H9 (cell line): ENCODE measurements around the gene MGRN1. TPM values are rescaled to one million over a fixed set of nuclear protein-coding genes. Genes with fewer than 3 reads are reported as not detected.

Source experiments
- DNase-seq: peaks from one replicate; pipeline ENCODE4 v3.0.0-alpha.2; 2017
- H2AFZ ChIP-seq: one replicate; pipeline ENCODE4 v1.6.1; 2013; ENCODE audit warnings: mild to moderate bottlenecking, low read length, control low read depth, moderate library complexity
- H2AK5ac ChIP-seq: 2 replicates; pipeline ENCODE4 v1.6.1; 2013; ENCODE audit warnings: low read length, control low read depth, mixed read lengths; ENCODE audit not compliant: insufficient read length
- H2BK120ac ChIP-seq: one replicate; pipeline ENCODE4 v1.6.1; 2013; ENCODE audit warnings: low read depth, mild to moderate bottlenecking, low read length, control low read depth, inconsistent platforms; ENCODE audit not compliant: poor library complexity, severe bottlenecking
- H2BK12ac ChIP-seq: 2 replicates; pipeline ENCODE4 v1.6.1; 2013; ENCODE audit warnings: low read length, control low read depth, mixed read lengths, low read depth; ENCODE audit not compliant: insufficient read length
- H2BK15ac ChIP-seq: 2 replicates; pipeline ENCODE4 v1.6.1; 2013; ENCODE audit warnings: low read depth, low read length, control low read depth
- H2BK20ac ChIP-seq: one replicate; pipeline ENCODE4 v1.6.1; 2013; ENCODE audit warnings: low read depth, mild to moderate bottlenecking, low read length, control low read depth, inconsistent platforms; ENCODE audit not compliant: poor library complexity, severe bottlenecking
- H2BK5ac ChIP-seq: 2 replicates; pipeline ENCODE4 v1.6.1; 2013; ENCODE audit warnings: low read length, control low read depth, mixed read lengths; ENCODE audit not compliant: insufficient read length
- H3K14ac ChIP-seq: 2 replicates; pipeline ENCODE4 v1.6.1; 2013; ENCODE audit warnings: low read length, control low read depth; ENCODE audit not compliant: insufficient read depth
- H3K18ac ChIP-seq: 2 replicates; pipeline ENCODE4 v1.6.1; 2013; ENCODE audit warnings: low read depth, mild to moderate bottlenecking, mixed read lengths, low read length, control low read depth; ENCODE audit not compliant: insufficient read length
- H3K23ac ChIP-seq: 2 replicates; pipeline ENCODE4 v1.6.1; 2013; ENCODE audit warnings: low read length, control low read depth, mixed read lengths, low read depth; ENCODE audit not compliant: insufficient read length
- H3K23me2 ChIP-seq: 2 replicates; pipeline ENCODE4 v1.6.1; 2013; ENCODE audit warnings: low read depth, mild to moderate bottlenecking, mixed read lengths, low read length, control low read depth; ENCODE audit not compliant: insufficient read length, poor library complexity, severe bottlenecking
- H3K27ac ChIP-seq: 2 replicates; pipeline ENCODE4 v1.5.1; 2013; ENCODE audit warnings: low read length, control low read depth, mixed read lengths, low read depth; ENCODE audit not compliant: insufficient read length
- H3K27me3 ChIP-seq: 2 replicates; pipeline ENCODE4 v1.6.1; 2013; ENCODE audit warnings: low read length, control low read depth, inconsistent platforms; ENCODE audit not compliant: insufficient read depth
- H3K4ac ChIP-seq: 2 replicates; pipeline ENCODE4 v1.6.1; 2013; ENCODE audit warnings: low read depth, mild to moderate bottlenecking, control low read depth, inconsistent platforms, low read length, moderate library complexity
- H3K4me1 ChIP-seq: 2 replicates; pipeline ENCODE4 v1.6.1; 2013; ENCODE audit warnings: low read length, control low read depth, inconsistent platforms; ENCODE audit not compliant: insufficient read depth
- H3K4me2 ChIP-seq: 2 replicates; pipeline ENCODE4 v1.6.1; 2013; ENCODE audit warnings: low read length, control low read depth, mixed read lengths; ENCODE audit not compliant: insufficient read length, insufficient read depth
- H3K56ac ChIP-seq: 2 replicates; pipeline ENCODE4 v1.6.1; 2013; ENCODE audit warnings: low read depth, mild to moderate bottlenecking, mixed read lengths, low read length, control low read depth; ENCODE audit not compliant: insufficient read length
- H3K79me1 ChIP-seq: 2 replicates; pipeline ENCODE4 v1.6.1; 2013; ENCODE audit warnings: low read depth, mild to moderate bottlenecking, moderate library complexity, low read length, control low read depth, inconsistent platforms; ENCODE audit not compliant: insufficient read depth, poor library complexity, severe bottlenecking
- H3K79me2 ChIP-seq: 2 replicates; pipeline ENCODE4 v1.6.1; 2013; ENCODE audit warnings: low read length, control low read depth, inconsistent platforms; ENCODE audit not compliant: insufficient read depth
- H3K9ac ChIP-seq: 2 replicates; pipeline ENCODE4 v1.6.1; 2013; ENCODE audit warnings: low read length, control low read depth, mixed read lengths; ENCODE audit not compliant: insufficient read length; ENCODE audit errors: extremely low read depth
- H3K9me3 ChIP-seq: one replicate; pipeline ENCODE4 v1.6.1; 2013; ENCODE audit warnings: low read depth, low read length, inconsistent platforms; ENCODE audit not compliant: control insufficient read depth
- H3T11ph ChIP-seq: one replicate; pipeline ENCODE4 v1.6.1; 2013; ENCODE audit warnings: mild to moderate bottlenecking, low read length, control low read depth, inconsistent platforms
- H4K20me1 ChIP-seq: one replicate; pipeline ENCODE4 v1.6.1; 2013; ENCODE audit not compliant: control insufficient read depth, insufficient read length, insufficient read depth
- H4K5ac ChIP-seq: 2 replicates; pipeline ENCODE4 v1.6.1; 2013; ENCODE audit warnings: low read depth, mild to moderate bottlenecking, mixed read lengths, low read length, control low read depth; ENCODE audit not compliant: insufficient read length
- H4K8ac ChIP-seq: replicated peaks from 2 replicates; pipeline ENCODE4 v1.6.1; 2013; ENCODE audit warnings: low read length, control low read depth, mixed read lengths, low read depth; ENCODE audit not compliant: insufficient read length
- H4K91ac ChIP-seq: 2 replicates; pipeline ENCODE4 v1.6.1; 2013; ENCODE audit warnings: low read depth, mild to moderate bottlenecking, moderate library complexity, mixed read lengths, low read length, control low read depth; ENCODE audit not compliant: insufficient read length
- H3K27ac Mint-ChIP-seq, 3 experiments: 2 replicates in 2 of 3; 3 replicates in 1 of 3; pipeline ENCODE4 v1.8.0; 2020 to 2021; ENCODE audit warnings: mixed read lengths in 3 of 3, mild to moderate bottlenecking in 1 of 3, moderate library complexity in 1 of 3
- H3K27me3 Mint-ChIP-seq: 2 replicates; pipeline ENCODE4 v1.8.0; 2021; ENCODE audit warnings: low read depth, mild to moderate bottlenecking, moderate library complexity, mixed read lengths
- H3K36me3 Mint-ChIP-seq, 3 experiments: 2 replicates in 2 of 3; 3 replicates in 1 of 3; pipeline ENCODE4 v1.8.0; 2020 to 2021; ENCODE audit warnings: low read depth in 3 of 3, mixed read lengths in 3 of 3; ENCODE audit not compliant: insufficient read depth in 1 of 3
- H3K4me1 Mint-ChIP-seq, 2 experiments: 2 replicates each; pipeline ENCODE4 v1.8.0; 2020; ENCODE audit warnings: mixed read lengths in 2 of 2
- H3K4me3 Mint-ChIP-seq, 2 experiments: 2 replicates in 1 of 2; 3 replicates in 1 of 2; pipeline ENCODE4 v1.8.0; 2020 to 2021; ENCODE audit warnings: mild to moderate bottlenecking in 2 of 2, mixed read lengths in 2 of 2, moderate library complexity in 1 of 2
- H3K9me3 Mint-ChIP-seq, 2 experiments: 2 replicates in 1 of 2; 3 replicates in 1 of 2; pipeline ENCODE4 v1.8.0; 2020; ENCODE audit warnings: mild to moderate bottlenecking in 2 of 2, mixed read lengths in 2 of 2, moderate library complexity in 1 of 2
- WGBS: extraction: QIAGEN DNeasy Blood & Tissue Kit; methylation state at CpG from one replicate; pipeline ENCODE4 v1.1.7; 2013; ENCODE audit warnings: missing lambda C conversion rate, low lambda C conversion rate, mixed read lengths; ENCODE audit not compliant: insufficient read length; ENCODE audit errors: extremely low coverage; 5-methylcytosine and 5-hydroxymethylcytosine counted together
- total RNA-seq: library from RNA; stranded (reverse); gene quantifications from 2 replicates; pipeline ENCODE4 v1.2.1, GENCODE V29; 2021
- TF ChIP-seq, protein P1 (sequence below): fragments of 200-600 bp; sonication (generic); conservative IDR thresholded peaks from 3 replicates; pipeline ENCODE4 v1.8.0; 2021; ENCODE audit warnings: antibody characterized with exemption, mild to moderate bottlenecking

The MGRN1 gene
- total RNA-seq, 1 experiment from 2014 or later = 91.6 TPM

DNA sequence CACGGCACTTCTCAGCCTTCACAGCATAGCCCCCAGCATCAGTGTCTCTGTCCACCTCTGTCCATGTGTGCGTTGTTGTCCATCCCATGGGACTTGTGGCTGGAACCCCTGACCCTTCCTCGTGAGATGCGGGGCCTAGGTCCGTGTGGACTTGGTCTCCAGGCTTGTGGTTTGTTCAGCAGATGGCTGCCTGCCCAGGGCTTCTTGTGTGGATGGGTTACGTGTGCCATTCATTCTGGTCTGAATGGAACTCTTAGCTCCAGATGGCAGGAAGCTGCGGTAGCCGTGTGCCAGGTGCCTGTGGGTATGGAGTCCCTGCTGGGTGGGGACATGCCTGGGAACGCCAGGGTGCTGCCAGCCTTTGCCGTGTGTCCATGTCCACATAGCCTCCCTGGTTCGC is 37.0 kb downstream of the MGRN1 start:
- Mint-ChIP-seq H3K27ac (no peak overlapping the region), H3K27me3 (no peaks in the 10 kb centered on the region; the same call in 1 of the 2 replicates), H3K9me3 (no peaks in the 10 kb centered on the region), H3K4me1 (peaks cover 0 to 8% of the 10 kb centered on the region in 2 experiments; a peak in 2 of 4 replicates), H3K4me3 (no peak overlapping the region), H3K36me3 (peaks cover 6 to 52% (median 27%) of the 10 kb centered on the region in 3 experiments; a peak in 6 of 7 replicates)
- no peak overlapping the region for H2BK5ac ChIP-seq
- no peak overlapping the region for H2BK15ac ChIP-seq
- no peak overlapping the region for H4K8ac ChIP-seq
- no peaks in the 10 kb centered on the region for H3K4me1 ChIP-seq
- H3K4ac ChIP-seq = no peak overlapping the region
- H2BK120ac ChIP-seq = no peak overlapping the region
- H4K20me1 ChIP-seq = no peaks in the 10 kb centered on the region
- H3K79me1 ChIP-seq = no peaks in the 10 kb centered on the region
- no peak overlapping the region for H2BK12ac ChIP-seq
- H2AK5ac ChIP-seq = no peak overlapping the region
- no peaks in the 10 kb centered on the region for H3K27me3 ChIP-seq
- no peak overlapping the region for H3K9ac ChIP-seq
- WGBS = no CpG with 5 or more reads among the region's 11 CpGs
- no peak for DNase-seq
- no peak overlapping the region for H2AFZ ChIP-seq
- TF ChIP-seq, protein P1, sequence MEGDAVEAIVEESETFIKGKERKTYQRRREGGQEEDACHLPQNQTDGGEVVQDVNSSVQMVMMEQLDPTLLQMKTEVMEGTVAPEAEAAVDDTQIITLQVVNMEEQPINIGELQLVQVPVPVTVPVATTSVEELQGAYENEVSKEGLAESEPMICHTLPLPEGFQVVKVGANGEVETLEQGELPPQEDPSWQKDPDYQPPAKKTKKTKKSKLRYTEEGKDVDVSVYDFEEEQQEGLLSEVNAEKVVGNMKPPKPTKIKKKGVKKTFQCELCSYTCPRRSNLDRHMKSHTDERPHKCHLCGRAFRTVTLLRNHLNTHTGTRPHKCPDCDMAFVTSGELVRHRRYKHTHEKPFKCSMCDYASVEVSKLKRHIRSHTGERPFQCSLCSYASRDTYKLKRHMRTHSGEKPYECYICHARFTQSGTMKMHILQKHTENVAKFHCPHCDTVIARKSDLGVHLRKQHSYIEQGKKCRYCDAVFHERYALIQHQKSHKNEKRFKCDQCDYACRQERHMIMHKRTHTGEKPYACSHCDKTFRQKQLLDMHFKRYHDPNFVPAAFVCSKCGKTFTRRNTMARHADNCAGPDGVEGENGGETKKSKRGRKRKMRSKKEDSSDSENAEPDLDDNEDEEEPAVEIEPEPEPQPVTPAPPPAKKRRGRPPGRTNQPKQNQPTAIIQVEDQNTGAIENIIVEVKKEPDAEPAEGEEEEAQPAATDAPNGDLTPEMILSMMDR = no peak
- H4K91ac ChIP-seq = no peak overlapping the region
- no peaks in the 10 kb centered on the region for H3K79me2 ChIP-seq
- no peaks in the 10 kb centered on the region for H3K9me3 ChIP-seq
- no peak overlapping the region for H3K23ac ChIP-seq
- no peak overlapping the region for H3K56ac ChIP-seq
- H3K18ac ChIP-seq = no peak overlapping the region
- no peak overlapping the region for H3K27ac ChIP-seq
- H3K4me2 ChIP-seq = no peak overlapping the region
- H4K5ac ChIP-seq = no peak overlapping the region
- no peaks in the 10 kb centered on the region for H3K23me2 ChIP-seq
- no peak overlapping the region for H3T11ph ChIP-seq
- no peak overlapping the region for H2BK20ac ChIP-seq
- no peak overlapping the region for H3K14ac ChIP-seq
